ENCODE measurements around the gene SAMD1.
A peak's percentile ranks its signal among the peaks of the same experiment; 100 is the strongest.

The SAMD1 gene

DNA sequence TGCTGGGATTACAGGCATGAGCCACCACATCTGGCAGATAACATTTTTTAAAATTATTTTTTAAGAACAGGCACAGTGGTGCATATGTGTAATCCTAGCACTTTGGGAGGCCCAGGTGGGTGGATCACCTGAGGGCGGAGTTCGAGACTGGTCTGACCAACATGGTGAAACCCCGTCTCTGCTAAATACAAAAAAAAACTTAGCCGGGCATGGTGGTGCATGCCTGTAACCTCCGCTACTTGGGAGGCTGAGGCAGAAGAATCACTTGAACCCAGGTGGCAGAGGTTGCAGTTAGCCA, 28.0 kb downstream of the SAMD1 start:
- Mint-ChIP-seq H3K4me3 (no peak overlapping the region), H3K27me3 (peaks cover 35% of the 10 kb centered on the region), H3K9me3 (no peaks in the 10 kb centered on the region), H3K4me1 (ENCODE audit: low read depth) (peaks cover 12% of the 10 kb centered on the region), H3K36me3 (ENCODE audit: low read depth) (no peaks in the 10 kb centered on the region), H3K27ac (no peak overlapping the region)

DNA sequence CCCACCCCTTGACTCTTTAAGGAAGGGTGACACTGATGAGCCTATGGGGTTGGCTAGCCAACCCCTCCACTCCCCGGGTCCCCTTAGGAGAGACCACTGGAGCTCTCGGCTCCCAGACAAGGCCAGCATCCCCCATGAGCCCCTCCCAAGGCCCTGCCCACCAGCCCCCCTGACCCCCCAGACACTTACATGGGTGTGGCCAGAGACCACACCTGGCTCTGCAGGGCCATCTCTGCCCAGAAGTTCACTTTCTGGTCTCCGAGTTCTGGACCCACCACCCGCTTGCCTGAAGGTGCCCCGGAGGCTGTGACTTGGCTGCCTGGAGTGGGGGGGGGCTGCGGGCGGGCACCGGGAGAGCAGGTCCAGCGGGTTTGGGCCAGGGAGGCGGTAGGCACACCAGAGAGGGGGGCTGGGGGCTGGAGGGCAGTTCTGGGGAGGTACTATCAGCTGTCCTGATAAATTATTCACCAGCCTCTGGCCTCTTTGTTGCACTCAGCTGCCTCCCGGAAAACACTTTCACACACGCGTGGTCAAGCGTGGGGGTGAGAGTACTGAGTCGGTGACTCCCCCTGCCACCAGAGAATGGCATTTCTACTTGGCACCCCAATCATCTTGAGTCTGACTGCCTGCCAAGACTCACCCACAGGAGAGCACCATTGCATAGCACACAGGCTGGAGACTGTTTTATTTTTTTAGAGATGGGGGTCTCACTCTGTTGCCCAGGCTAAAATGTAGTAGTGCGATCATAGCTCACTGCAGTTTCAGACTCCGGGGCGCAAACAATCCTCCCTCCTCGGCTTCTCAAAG, 28.6 kb downstream of the SAMD1 start, which contains the start of gene PALM3:
PALM3 (minus strand) TSS at position 326 of the 807 bp plus-strand sequence; CDS start at position 230, 96 bp downstream.
- Mint-ChIP-seq H3K4me1 (ENCODE audit: low read depth) (peaks cover 12% of the 10 kb centered on the region), H3K27me3 (peaks cover 36% of the 10 kb centered on the region), H3K27ac (no peak within 1 kb of the TSS), H3K4me3 (no peak within 1 kb of the TSS), H3K9me3 (no peaks in the 10 kb centered on the region), H3K36me3 (ENCODE audit: low read depth) (no peaks in the 10 kb centered on the region)

DNA sequence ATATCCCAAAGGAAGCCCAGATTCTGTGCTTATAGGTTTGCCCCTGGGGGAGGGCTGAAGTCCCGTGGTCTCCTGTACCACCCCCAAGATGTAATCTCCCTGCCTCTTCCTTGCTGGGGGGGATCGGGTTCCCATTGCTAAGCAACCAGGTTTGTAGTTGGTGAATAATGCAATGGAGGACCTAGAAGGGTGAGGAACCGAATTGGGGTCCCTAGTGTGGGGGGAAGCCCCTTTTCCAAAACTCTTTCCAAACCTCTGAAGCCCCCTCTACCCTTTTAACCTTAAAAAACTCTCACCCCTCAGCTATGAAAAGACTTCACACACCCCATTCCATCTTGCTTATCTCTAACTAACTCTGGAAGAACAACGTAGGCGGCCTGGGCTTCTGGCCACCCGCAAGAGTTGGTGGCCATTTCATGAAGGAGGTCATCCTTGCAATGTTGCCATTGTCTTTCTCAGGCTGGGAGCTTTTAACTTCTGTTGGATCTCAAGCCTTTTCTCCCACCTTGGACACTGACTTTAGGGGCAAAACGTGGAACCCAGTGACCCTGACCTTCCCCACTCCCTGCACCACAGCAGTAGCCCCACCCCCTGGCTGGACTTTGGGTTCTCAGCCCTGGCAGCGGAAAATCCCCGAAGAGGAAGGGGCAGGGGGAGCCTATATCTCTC, 29.3 kb downstream of the SAMD1 start:
- H3K27ac Mint-ChIP-seq = no peak overlapping the region
- H3K9me3 Mint-ChIP-seq = no peaks in the 10 kb centered on the region
- H3K27me3 Mint-ChIP-seq = peaks cover 39% of the 10 kb centered on the region
- peaks cover 12% of the 10 kb centered on the region for H3K4me1 Mint-ChIP-seq (ENCODE audit: low read depth)
- no peaks in the 10 kb centered on the region for H3K36me3 Mint-ChIP-seq (ENCODE audit: low read depth)
- no peak overlapping the region for H3K4me3 Mint-ChIP-seq

DNA sequence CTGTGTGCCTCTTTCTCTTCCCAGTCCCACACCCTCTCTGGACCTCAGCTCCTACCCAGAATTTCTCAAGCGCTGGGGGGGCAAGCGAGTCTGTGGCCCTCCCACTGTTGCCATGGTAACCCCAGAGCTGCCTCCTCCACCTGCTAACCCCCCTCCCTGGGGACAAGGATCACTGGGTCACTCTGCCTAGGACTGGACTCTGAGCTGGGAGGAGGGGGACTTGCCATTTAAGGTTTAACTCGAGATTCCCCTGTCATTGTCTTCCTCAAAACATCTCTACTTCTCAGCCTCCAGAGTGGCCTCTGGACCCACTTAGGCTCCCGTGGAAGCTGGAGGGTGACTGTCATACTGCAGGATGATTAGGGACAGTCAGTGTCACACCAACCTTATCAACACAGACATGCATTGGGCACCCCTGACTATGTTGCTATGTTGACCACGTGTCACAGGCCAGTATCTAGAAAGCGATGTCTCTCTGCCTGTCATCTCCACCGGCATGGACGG, 30.8 kb downstream of the SAMD1 start:
- H3K9me3 Mint-ChIP-seq = no peaks in the 10 kb centered on the region
- peaks cover 42% of the 10 kb centered on the region for H3K27me3 Mint-ChIP-seq
- no peak overlapping the region for H3K4me3 Mint-ChIP-seq
- H3K36me3 Mint-ChIP-seq (ENCODE audit: low read depth) = no peaks in the 10 kb centered on the region
- peaks cover 12% of the 10 kb centered on the region for H3K4me1 Mint-ChIP-seq (ENCODE audit: low read depth)
- H3K27ac Mint-ChIP-seq = no peak overlapping the region

DNA sequence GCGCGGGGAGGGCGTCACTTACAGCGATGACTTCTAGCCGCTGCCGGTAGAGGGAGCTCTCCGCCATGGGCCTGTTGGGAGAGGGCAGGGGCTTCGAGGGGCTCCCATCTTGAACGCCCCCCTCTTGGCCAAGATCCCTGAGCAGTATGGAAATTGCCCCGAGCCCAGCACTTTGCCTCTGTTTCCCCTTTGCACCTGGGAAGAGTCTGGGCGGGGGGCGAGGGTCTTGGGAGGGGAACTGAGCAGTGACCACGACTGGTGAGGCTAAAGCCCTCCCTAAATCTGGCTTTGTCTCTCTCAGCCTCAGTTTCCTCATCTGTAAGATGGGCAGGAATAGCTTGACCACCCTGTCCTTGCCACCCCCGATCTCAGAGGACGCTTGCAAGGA, 31.5 kb downstream of the SAMD1 start:
- Mint-ChIP-seq H3K36me3 (ENCODE audit: low read depth) (no peaks in the 10 kb centered on the region), H3K4me1 (ENCODE audit: low read depth) (peaks cover 12% of the 10 kb centered on the region)

DNA sequence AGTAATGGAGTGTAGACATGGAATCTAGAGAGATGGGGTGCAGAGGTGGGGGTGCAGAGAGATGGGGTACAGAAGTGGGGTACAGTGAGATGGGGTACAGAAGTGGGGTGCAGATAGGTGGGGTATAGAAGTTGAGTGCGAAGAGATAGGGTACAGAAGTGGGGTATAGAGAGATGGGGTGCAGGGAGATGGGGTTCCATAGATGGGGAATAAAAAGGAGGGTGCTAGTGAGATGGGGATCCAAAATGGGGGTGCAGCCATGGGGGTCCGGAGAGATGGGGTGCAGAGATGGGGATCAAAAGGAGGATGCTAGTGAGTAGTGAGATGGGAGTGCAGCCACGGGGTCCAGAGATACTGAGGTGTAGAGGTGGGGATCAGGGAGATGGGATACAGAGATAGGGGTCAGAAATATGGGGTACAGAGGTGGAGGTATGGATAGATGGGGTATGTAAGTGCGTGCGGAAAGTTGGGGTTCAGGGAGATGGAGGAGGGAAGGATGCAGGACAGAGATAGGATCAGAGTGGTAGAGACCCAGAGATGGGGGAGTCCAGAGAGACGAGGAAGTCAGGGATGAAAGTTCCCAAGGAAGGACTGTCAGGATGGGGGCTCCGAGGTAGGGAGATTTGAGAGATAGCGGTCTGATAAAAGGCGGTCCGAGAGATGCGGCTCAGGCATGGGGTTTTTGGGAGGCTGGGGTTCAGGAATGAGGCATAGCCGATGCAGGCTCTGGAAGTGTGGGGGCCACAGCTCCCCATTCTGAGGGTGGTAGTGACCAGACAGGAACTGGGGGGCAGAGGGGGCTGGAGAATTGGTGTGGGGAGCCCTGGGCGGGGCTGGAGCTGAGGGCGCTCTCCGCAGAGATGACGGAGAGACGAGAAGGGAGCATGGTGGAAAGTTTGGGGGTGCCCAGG, 32.1 kb downstream of the SAMD1 start:
- Mint-ChIP-seq H3K27ac (peak overlapping the region; percentile 31), H3K9me3 (no peaks in the 10 kb centered on the region), H3K27me3 (peaks cover 42% of the 10 kb centered on the region), H3K36me3 (ENCODE audit: low read depth) (no peaks in the 10 kb centered on the region), H3K4me3 (peak overlapping the region; percentile 8), H3K4me1 (ENCODE audit: low read depth) (peaks cover 12% of the 10 kb centered on the region)

More for the DNA sequence above, 31.5 kb downstream of the SAMD1 start:
- H3K9me3 Mint-ChIP-seq = no peaks in the 10 kb centered on the region
- H3K27me3 Mint-ChIP-seq = peaks cover 42% of the 10 kb centered on the region
- H3K27ac Mint-ChIP-seq = no peak overlapping the region
- H3K4me3 Mint-ChIP-seq = no peak overlapping the region

DNA sequence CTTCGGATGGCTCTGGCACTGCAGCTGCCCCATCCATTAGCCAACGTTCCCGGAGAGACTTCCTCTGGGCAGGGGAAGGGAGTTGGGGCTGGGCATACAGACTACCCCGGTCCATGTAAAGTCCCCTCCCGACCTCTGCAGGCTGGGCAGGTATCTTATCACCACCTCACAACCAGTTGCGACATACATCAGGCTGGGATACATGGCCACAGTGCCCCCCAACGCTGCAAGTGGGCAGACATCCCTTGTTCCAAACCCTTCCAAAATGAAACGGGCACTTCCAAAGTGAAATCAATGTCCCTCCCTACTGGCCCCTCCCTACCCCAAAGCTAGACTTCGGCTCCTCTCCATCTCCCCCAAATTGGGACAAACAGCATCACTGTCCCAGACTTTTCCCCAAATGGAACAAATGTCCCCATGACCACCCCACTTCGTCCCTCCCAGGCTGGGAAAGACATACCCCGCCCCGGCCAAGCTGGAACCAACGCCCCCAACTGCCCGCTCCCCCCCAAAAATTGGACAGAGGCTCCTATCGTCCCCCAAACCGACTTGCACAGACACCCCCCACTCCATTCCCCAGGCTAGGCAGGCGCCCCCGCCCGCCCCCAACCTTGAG, 33.7 kb downstream of the SAMD1 start:
- Mint-ChIP-seq H3K4me1 (ENCODE audit: low read depth) (peaks cover 12% of the 10 kb centered on the region), H3K27me3 (peaks cover 42% of the 10 kb centered on the region), H3K36me3 (ENCODE audit: low read depth) (peaks cover 15% of the 10 kb centered on the region), H3K27ac (no peak overlapping the region), H3K9me3 (no peaks in the 10 kb centered on the region), H3K4me3 (no peak overlapping the region)

DNA sequence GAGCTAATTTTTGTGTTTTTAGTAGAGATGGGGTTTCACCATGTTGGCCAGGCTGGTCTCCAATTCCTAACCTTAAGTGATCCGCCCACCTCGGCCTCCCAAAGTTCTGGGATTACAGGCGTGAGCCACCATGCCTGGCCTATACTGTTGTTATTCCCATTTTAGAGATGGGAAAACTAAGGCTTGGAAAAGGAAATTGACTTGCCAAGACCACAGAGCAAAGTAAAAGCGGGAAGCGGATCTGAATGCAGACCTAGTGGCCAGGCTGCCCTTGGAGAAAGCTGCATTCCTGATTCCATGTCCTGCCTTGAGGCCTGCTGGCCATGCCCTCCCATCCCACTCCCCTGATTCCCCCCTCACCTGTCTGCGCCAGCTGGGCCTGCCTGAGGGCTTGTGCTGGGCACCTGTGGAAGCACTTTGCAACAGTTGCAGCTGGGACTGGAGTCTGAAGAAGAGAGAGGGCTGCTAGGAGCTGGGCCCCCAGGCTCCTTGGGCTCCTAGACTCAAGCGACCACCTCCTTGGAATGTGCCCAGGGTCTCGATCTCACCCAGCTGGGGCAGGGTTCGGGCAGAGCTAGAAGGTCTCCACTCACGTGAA, 34.4 kb downstream of the SAMD1 start:
- Mint-ChIP-seq H3K9me3 (no peaks in the 10 kb centered on the region), H3K27ac (no peak overlapping the region), H3K4me1 (ENCODE audit: low read depth) (peaks cover 12% of the 10 kb centered on the region), H3K27me3 (peaks cover 39% of the 10 kb centered on the region), H3K36me3 (ENCODE audit: low read depth) (peaks cover 19% of the 10 kb centered on the region), H3K4me3 (no peak overlapping the region)

DNA sequence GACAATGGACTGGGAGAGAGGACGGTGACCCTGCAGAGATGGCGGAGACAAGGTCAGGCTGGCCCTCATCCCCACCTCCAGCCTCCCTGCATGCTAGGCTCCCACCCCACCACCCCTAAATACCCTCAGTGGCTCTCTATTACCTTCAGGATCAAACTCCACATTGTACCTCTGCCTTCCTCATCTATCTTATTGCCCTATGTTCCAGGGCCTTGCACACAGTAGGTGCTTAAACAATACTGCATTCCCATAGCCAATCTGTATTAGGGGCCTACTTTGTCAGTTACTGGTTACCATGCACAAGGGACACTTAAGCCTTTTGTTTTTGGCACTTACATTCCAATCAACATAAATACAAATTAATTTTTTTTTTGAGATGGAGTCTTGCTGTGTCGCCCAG, 35.2 kb downstream of the SAMD1 start:
- H3K27me3 Mint-ChIP-seq = peaks cover 34% of the 10 kb centered on the region
- peaks cover 22% of the 10 kb centered on the region for H3K36me3 Mint-ChIP-seq (ENCODE audit: low read depth)
- no peaks in the 10 kb centered on the region for H3K9me3 Mint-ChIP-seq
- H3K4me3 Mint-ChIP-seq = no peak overlapping the region
- H3K27ac Mint-ChIP-seq = no peak overlapping the region
- H3K4me1 Mint-ChIP-seq (ENCODE audit: low read depth) = peaks cover 12% of the 10 kb centered on the region

DNA sequence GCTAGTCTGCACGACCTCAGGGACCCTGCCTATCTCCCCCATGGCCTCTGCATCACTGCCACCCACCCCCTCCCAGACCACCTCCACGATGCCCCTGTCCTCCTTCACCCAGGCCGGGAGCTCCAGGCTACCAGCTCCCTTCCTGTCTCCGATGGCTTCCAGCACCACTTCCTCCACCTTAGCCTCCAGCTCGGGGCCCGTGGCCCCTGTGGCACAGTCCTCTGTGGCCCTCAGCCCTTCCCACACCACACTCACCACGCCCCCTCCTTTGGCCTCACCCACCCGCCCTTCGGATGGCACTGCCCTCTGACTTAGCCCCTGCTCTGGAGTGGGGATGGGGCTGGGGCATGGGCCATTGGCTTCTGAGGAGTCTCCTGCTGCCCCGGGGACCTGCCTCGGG, 35.8 kb downstream of the SAMD1 start:
- no peak overlapping the region for H3K27ac Mint-ChIP-seq
- peaks cover 29% of the 10 kb centered on the region for H3K27me3 Mint-ChIP-seq
- no peaks in the 10 kb centered on the region for H3K9me3 Mint-ChIP-seq
- H3K4me1 Mint-ChIP-seq (ENCODE audit: low read depth) = peaks cover 12% of the 10 kb centered on the region
- no peak overlapping the region for H3K4me3 Mint-ChIP-seq
- peaks cover 28% of the 10 kb centered on the region for H3K36me3 Mint-ChIP-seq (ENCODE audit: low read depth)

DNA sequence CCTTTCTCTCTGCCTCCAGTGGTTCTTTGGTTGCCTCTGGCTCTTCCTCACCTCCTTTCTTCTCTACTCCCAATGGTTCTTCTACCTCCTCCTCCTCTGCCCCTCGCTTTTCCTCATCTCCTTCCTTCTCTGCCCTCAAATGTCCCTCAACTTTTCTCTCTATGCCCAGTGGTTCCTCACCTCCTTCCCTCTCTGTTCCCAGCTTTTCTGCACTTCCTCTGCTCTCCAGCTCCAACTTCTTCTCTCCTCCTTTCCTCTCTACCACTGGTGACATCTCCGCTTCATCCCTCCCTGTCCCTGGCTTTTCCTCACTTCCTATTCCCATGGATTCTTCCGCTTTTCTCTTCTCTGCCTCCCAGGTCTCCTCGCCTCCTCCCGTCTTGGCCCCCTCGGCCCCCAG, 36.5 kb downstream of the SAMD1 start:
- Mint-ChIP-seq H3K27me3 (peaks cover 24% of the 10 kb centered on the region), H3K36me3 (ENCODE audit: low read depth) (peaks cover 31% of the 10 kb centered on the region), H3K27ac (no peak overlapping the region), H3K9me3 (no peaks in the 10 kb centered on the region), H3K4me1 (ENCODE audit: low read depth) (peaks cover 10% of the 10 kb centered on the region), H3K4me3 (no peak overlapping the region)

DNA sequence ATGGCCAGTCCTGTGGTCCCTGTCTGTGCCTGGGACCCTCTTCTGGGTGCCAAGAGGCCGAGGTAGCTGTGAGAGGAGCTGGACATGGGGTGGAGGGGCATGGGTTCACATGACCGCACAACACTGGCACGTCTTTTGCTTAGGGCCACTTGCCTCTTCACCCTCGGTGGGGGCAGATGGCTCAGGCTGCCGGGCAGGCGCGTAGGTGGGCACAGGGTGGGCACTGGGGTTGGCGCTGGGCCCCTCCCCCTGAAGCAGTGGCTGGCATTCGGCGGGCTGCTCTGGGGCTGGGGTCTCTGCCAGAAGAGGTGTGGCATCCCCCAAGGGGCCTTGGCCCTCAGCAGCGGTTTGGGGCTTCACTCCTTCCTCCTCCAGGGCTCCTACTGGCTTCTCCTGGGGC, 37.1 kb downstream of the SAMD1 start:
- Mint-ChIP-seq H3K4me1 (ENCODE audit: low read depth) (peaks cover 7% of the 10 kb centered on the region), H3K9me3 (no peaks in the 10 kb centered on the region), H3K27ac (no peak overlapping the region), H3K27me3 (peaks cover 18% of the 10 kb centered on the region), H3K36me3 (ENCODE audit: low read depth) (peaks cover 37% of the 10 kb centered on the region), H3K4me3 (no peak overlapping the region)

DNA sequence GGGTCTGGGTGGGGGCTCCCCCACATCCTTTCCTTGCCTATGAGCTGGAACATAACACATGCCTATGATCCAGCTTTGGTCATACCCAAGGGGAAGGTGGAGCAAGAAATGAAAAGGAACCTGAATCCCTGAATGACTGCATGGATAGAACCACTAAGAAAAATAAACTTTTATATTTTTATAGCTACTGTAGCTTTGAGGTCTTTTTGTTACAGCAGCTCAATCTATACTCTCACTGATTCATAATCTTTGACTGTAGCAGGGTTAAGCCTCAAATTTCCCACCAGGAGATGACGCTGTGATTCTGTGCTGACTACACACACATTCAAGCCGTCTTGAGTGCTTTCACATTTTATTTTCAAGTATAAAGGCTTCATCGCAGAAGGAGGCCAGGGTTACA, 37.5 kb downstream of the SAMD1 start:
- no peaks in the 10 kb centered on the region for H3K9me3 Mint-ChIP-seq
- H3K4me3 Mint-ChIP-seq = no peak overlapping the region
- peaks cover 42% of the 10 kb centered on the region for H3K36me3 Mint-ChIP-seq (ENCODE audit: low read depth)
- peaks cover 7% of the 10 kb centered on the region for H3K4me1 Mint-ChIP-seq (ENCODE audit: low read depth)
- no peak overlapping the region for H3K27ac Mint-ChIP-seq
- peaks cover 13% of the 10 kb centered on the region for H3K27me3 Mint-ChIP-seq

DNA sequence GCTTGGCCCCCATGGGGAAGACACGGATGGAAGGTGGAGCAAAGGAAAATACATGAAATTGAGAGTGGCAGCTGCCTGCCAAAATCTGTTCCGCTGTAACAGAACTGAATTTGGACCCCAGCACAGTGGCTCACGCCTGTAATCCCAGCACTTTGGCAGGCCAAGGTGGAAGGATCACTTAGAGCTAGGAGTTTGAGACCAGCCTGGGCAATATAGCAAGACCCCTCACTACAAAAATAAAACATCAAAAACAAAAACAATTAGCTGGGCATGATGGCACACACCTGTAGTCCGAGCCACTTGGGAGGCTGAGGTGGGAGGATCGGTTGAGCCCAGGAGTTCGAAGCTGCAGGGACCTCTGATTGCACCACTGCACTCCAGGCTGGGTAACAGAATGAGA, 38.1 kb downstream of the SAMD1 start:
- H3K27ac Mint-ChIP-seq = peak overlapping the region; percentile 42
- no peak overlapping the region for H3K4me3 Mint-ChIP-seq
- peaks cover 7% of the 10 kb centered on the region for H3K4me1 Mint-ChIP-seq (ENCODE audit: low read depth)
- no peaks in the 10 kb centered on the region for H3K9me3 Mint-ChIP-seq
- peaks cover 43% of the 10 kb centered on the region for H3K36me3 Mint-ChIP-seq (ENCODE audit: low read depth)
- peaks cover 10% of the 10 kb centered on the region for H3K27me3 Mint-ChIP-seq
